Hepatocyte (in vitro differentiated cells): ENCODE data around the gene DIDO1. TPM values are rescaled to one million over a fixed set of nuclear protein-coding genes. Genes with fewer than 3 reads are reported as not detected.
A peak's percentile ranks its signal among the peaks of the same experiment; 100 is the strongest.

Experiments
- DNase-seq: peaks from one replicate; pipeline ENCODE4 v3.0.0-alpha.2; 2016; ENCODE audit warnings: low spot score
- H2AFZ ChIP-seq: fragments of 200-600 bp; sonication (generic); 2 replicates; pipeline ENCODE4 v1.6.0; 2016; ENCODE audit warnings: antibody characterized with exemption, mild to moderate bottlenecking
- H3K27ac ChIP-seq: fragments of 200-600 bp; sonication (generic); 2 replicates; pipeline ENCODE4 v1.5.1; 2016; ENCODE audit warnings: mild to moderate bottlenecking
- H3K27me3 ChIP-seq: fragments of 200-600 bp; sonication (generic); 2 replicates; pipeline ENCODE4 v1.6.1; 2016
- H3K36me3 ChIP-seq: fragments of 200-600 bp; sonication (generic); replicated peaks from 2 replicates; pipeline ENCODE4 v1.5.1; 2016; ENCODE audit warnings: low read depth; ENCODE audit not compliant: insufficient read depth
- H3K4me1 ChIP-seq: fragments of 200-600 bp; sonication (generic); 2 replicates; pipeline ENCODE4 v1.5.1; 2016; ENCODE audit warnings: mild to moderate bottlenecking, moderate library complexity; ENCODE audit not compliant: insufficient read depth
- H3K4me2 ChIP-seq: fragments of 200-600 bp; sonication (generic); 2 replicates; pipeline ENCODE4 v1.6.0; 2016
- H3K4me3 ChIP-seq: fragments of 200-600 bp; sonication (generic); 2 replicates; pipeline ENCODE4 v1.5.1; 2016; ENCODE audit warnings: mild to moderate bottlenecking
- H3K79me2 ChIP-seq: fragments of 200-600 bp; sonication (generic); 2 replicates; pipeline ENCODE4 v1.6.0; 2017; ENCODE audit warnings: mild to moderate bottlenecking
- H3K9me2 ChIP-seq: fragments of 200-600 bp; sonication (generic); replicated peaks from 2 replicates; pipeline ENCODE4 v1.6.0; 2017; ENCODE audit warnings: mild to moderate bottlenecking; ENCODE audit not compliant: insufficient read depth
- H3K9me3 ChIP-seq: fragments of 200-600 bp; sonication (generic); 2 replicates; pipeline ENCODE4 v1.5.1; 2016; ENCODE audit warnings: low read depth, mild to moderate bottlenecking
- H4K20me1 ChIP-seq: fragments of 200-600 bp; sonication (generic); 2 replicates; pipeline ENCODE4 v1.6.0; 2016; ENCODE audit warnings: mild to moderate bottlenecking; ENCODE audit not compliant: insufficient read depth, poor library complexity, severe bottlenecking
- CTCF ChIP-seq: fragments of 200-600 bp; sonication (generic); IDR thresholded peaks from 2 replicates; pipeline ENCODE4 v1.5.1; 2016; ENCODE audit warnings: antibody characterized with exemption, mild to moderate bottlenecking; ENCODE audit not compliant: poor library complexity
- EZH2 ChIP-seq: fragments of 200-600 bp; sonication (generic); IDR thresholded peaks from 2 replicates; pipeline ENCODE4 v1.6.1; 2016; ENCODE audit warnings: antibody characterized with exemption, mild to moderate bottlenecking, borderline replicate concordance
- EZH2phosphoT487 ChIP-seq: fragments of 200-600 bp; sonication (generic); IDR thresholded peaks from one replicate; pipeline ENCODE4 v1.6.1; 2018; ENCODE audit warnings: antibody characterized with exemption, mild to moderate bottlenecking, low read depth, moderate library complexity; ENCODE audit not compliant: unreplicated experiment, severe bottlenecking
- WGBS: methylation state at CpG from one replicate; pipeline ENCODE4 v1.1.6; 2016; ENCODE audit warnings: low lambda C conversion rate; ENCODE audit errors: missing lambda C conversion rate; 5-methylcytosine and 5-hydroxymethylcytosine counted together
- polyA plus RNA-seq: library from polyadenylated mRNA; unstranded; fragments of >200 nt; fragmentation: Nextera tagmentation; extraction: Ambion mirVana; gene quantifications from 2 replicates; pipeline ENCODE4 v1.2.1, GENCODE V29; 2016
- total RNA-seq: library from RNA; depleted of rRNA; stranded (reverse); fragments of >200 nt; gene quantifications from 2 replicates; pipeline ENCODE4 v1.2.3, GENCODE V29; 2014

DIDO1 gene
- total and polyA plus RNA-seq, 2 experiments from 2014 or later: 26.5 to 31.6 TPM

- 53% methylated on average over 8 of the region's 8 CpGs for WGBS
- Histone ChIP-seq H3K9me2 (no peaks in the 10 kb centered on the region), H3K27ac (no peak overlapping the region), H2AFZ (no peak overlapping the region), H3K9me3 (no peaks in the 10 kb centered on the region), H3K36me3 (no peaks in the 10 kb centered on the region), H3K4me2 (peak overlapping the region; percentile 35), H3K27me3 (no peaks in the 10 kb centered on the region), H4K20me1 (peaks cover 100% of the 10 kb centered on the region), H3K79me2 (peaks cover 100% of the 10 kb centered on the region), H3K4me1 (peaks cover 26% of the 10 kb centered on the region), H3K4me3 (no peak overlapping the region)
- DNase-seq: no peak
- TF ChIP-seq EZH2phosphoT487 (no peak), CTCF (no peak), EZH2 (no peak)
Observed at GRCh38 chr20:62914970-62915457, 11.3 kb downstream of the DIDO1 start.

- no peak overlapping the region for H3K27ac ChIP-seq
- H3K4me2 ChIP-seq: peak overlapping the region; percentile 35
- H3K4me1 ChIP-seq: peaks cover 20% of the 10 kb centered on the region
- TF ChIP-seq EZH2phosphoT487 (no peak), EZH2 (no peak), CTCF (no peak)
- peaks cover 100% of the 10 kb centered on the region for H3K79me2 ChIP-seq
- no peak overlapping the region for H3K4me3 ChIP-seq
- H2AFZ ChIP-seq: no peak overlapping the region
- peaks cover 100% of the 10 kb centered on the region for H4K20me1 ChIP-seq
- no peaks in the 10 kb centered on the region for H3K36me3 ChIP-seq
- DNase-seq: no peak
- no peaks in the 10 kb centered on the region for H3K27me3 ChIP-seq
- WGBS: 86% methylated on average over 9 of the region's 9 CpGs
- no peaks in the 10 kb centered on the region for H3K9me3 ChIP-seq
- no peaks in the 10 kb centered on the region for H3K9me2 ChIP-seq
Observed at GRCh38 chr20:62914436-62914835, 11.9 kb downstream of the DIDO1 start.

- peaks cover 98% of the 10 kb centered on the region for H3K79me2 ChIP-seq
- no peak overlapping the region for H2AFZ ChIP-seq
- H3K27me3 ChIP-seq: no peaks in the 10 kb centered on the region
- no peaks in the 10 kb centered on the region for H3K9me2 ChIP-seq
- peaks cover 99% of the 10 kb centered on the region for H4K20me1 ChIP-seq
- H3K4me2 ChIP-seq: no peak overlapping the region
- TF ChIP-seq EZH2phosphoT487 (no peak), EZH2 (no peak), CTCF (no peak)
- no peaks in the 10 kb centered on the region for H3K9me3 ChIP-seq
- 78% methylated on average over 7 of the region's 7 CpGs for WGBS
- no peak for DNase-seq
- H3K4me1 ChIP-seq: peaks cover 18% of the 10 kb centered on the region
- no peak overlapping the region for H3K27ac ChIP-seq
- H3K4me3 ChIP-seq: no peak overlapping the region
- H3K36me3 ChIP-seq: no peaks in the 10 kb centered on the region
Observed at GRCh38 chr20:62913043-62913630, 13.2 kb downstream of the DIDO1 start.
